H1 (cell line): Measurements from ENCODE around the gene FPGS. TPM values are rescaled to one million over a fixed set of nuclear protein-coding genes. Genes with fewer than 3 reads are reported as not detected.

Experiments used
- EP300 ChIP-seq, 2 experiments: IDR thresholded peaks; 1 replicate in 1 of 2; 2 replicates in 1 of 2; pipeline ENCODE4 v1.6.1; 2011 to 2012; ENCODE audit warnings: low read depth in 2 of 2, low read length in 2 of 2, mild to moderate bottlenecking in 2 of 2, borderline replicate concordance in 1 of 2, inconsistent platforms in 1 of 2, moderate library complexity in 1 of 2
- GABPA ChIP-seq: IDR thresholded peaks from 2 replicates; pipeline ENCODE4 v1.6.1; 2011; ENCODE audit warnings: mild to moderate bottlenecking, low read length, moderate library complexity, borderline replicate concordance; ENCODE audit not compliant: insufficient read depth
- HDAC6 ChIP-seq: IDR thresholded peaks from one replicate; pipeline ENCODE4 v1.7.1; 2012; ENCODE audit warnings: low read depth, mild to moderate bottlenecking, inconsistent platforms, low read length, moderate library complexity
- RAD21 ChIP-seq, 2 experiments: IDR thresholded peaks in 1 of 2; conservative IDR thresholded peaks in 1 of 2; 2 replicates each; pipeline ENCODE4 v1.6.1; 2011; ENCODE audit warnings: low read depth in 2 of 2, low read length in 2 of 2, improper control_type of control experiment in 1 of 2, inconsistent platforms in 1 of 2, mild to moderate bottlenecking in 1 of 2, moderate library complexity in 1 of 2
- RFX5 ChIP-seq: IDR thresholded peaks from 2 replicates; pipeline ENCODE4 v1.6.1; 2011; ENCODE audit warnings: low read depth, low read length, improper control_type of control experiment, borderline replicate concordance
- TAF7 ChIP-seq: optimal IDR thresholded peaks from 2 replicates; pipeline ENCODE3; 2011; ENCODE audit warnings: low read depth, mild to moderate bottlenecking, inconsistent platforms, low read length, moderate library complexity, borderline replicate concordance
- polyA plus RNA-seq, 7 experiments: library from polyadenylated mRNA; depleted of rRNA in 3 of 7; stranded (reverse) in 5 of 7; unstranded in 2 of 7; fragments of >200 nt in 5 of 7; fragments of 200-250 nt in 2 of 7; gene quantifications; 1 replicate in 5 of 7; 2 replicates in 1 of 7; 4 replicates in 1 of 7; pipeline versions ENCODE4 v1.2.1 to v1.2.3, GENCODE V29; 2011 to 2013; ENCODE audit warnings: missing spikeins in 2 of 7, mixed read lengths in 2 of 7
- total RNA-seq: library from RNA; stranded (reverse); fragmentation: NEBNext Ultra II Directional; extraction: Animal tissue kit (Norgen Biotek cat#: 25700); gene quantifications from 2 replicates; pipeline ENCODE4 v1.2.1, GENCODE V29; 2021
- TF ChIP-seq, protein P1 (sequence below): IDR thresholded peaks from 2 replicates; pipeline ENCODE4 v1.6.1; 2012; ENCODE audit warnings: inconsistent platforms

Gene FPGS
- total and polyA plus RNA-seq, 2 of the 8 experiments (the other 6 are each of a cell fraction or from before 2014, with no cell fraction given): 62.4 to 83.0 TPM

GRCh38 chr9:127809002-127809539, 6.4 kb downstream of the FPGS start (continued):
- TF ChIP-seq, protein P1, sequence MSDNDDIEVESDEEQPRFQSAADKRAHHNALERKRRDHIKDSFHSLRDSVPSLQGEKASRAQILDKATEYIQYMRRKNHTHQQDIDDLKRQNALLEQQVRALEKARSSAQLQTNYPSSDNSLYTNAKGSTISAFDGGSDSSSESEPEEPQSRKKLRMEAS: no peak
- TF ChIP-seq EP300 (IDR thresholded peaks at IDR 0.05; ENCODE audit: borderline replicate concordance in 1 of 2, low read depth in 2 of 2, low read length in 2 of 2) (no peak), TAF7 (no peak), RAD21 (IDR thresholded peaks at IDR 0.05 in 1 of 2, conservative IDR thresholded peaks at IDR 0.05 in 1 of 2; ENCODE audit: low read depth in 2 of 2, low read length in 2 of 2) (no peak), HDAC6 (no peak), GABPA (no peak), RFX5 (no peak)
- TF ChIP-seq, all 59 proteins: peak for 0
